Fibroblast of the aortic adventitia (primary cell): ENCODE data around the gene MPIG6B. TPM values are rescaled to one million over a fixed set of nuclear protein-coding genes. Genes with fewer than 3 reads are reported as not detected.

ENCODE experiments used
- DNase-seq: peaks from one replicate; pipeline ENCODE4 v3.0.0-alpha.2; 2010; ENCODE audit warnings: low read depth
- H3K4me3 ChIP-seq: 2 replicates; pipeline ENCODE4 v1.5.1; 2011; ENCODE audit warnings: low read depth, mild to moderate bottlenecking, control low read depth, low read length, moderate library complexity
- total RNA-seq: library from RNA; depleted of rRNA; stranded (reverse); fragments of >200 nt; gene quantifications from 2 replicates; pipeline ENCODE4 v1.2.3, GENCODE V29; 2012; ENCODE audit warnings: low replicate concordance
- TF ChIP-seq, protein P1 (sequence below): IDR thresholded peaks from 2 replicates; pipeline ENCODE4 v1.5.1; 2011; ENCODE audit warnings: mild to moderate bottlenecking, low read length, control low read depth, inconsistent platforms; ENCODE audit not compliant: insufficient read depth

The MPIG6B gene
- total RNA-seq, 1 donor = not detected

DNA sequence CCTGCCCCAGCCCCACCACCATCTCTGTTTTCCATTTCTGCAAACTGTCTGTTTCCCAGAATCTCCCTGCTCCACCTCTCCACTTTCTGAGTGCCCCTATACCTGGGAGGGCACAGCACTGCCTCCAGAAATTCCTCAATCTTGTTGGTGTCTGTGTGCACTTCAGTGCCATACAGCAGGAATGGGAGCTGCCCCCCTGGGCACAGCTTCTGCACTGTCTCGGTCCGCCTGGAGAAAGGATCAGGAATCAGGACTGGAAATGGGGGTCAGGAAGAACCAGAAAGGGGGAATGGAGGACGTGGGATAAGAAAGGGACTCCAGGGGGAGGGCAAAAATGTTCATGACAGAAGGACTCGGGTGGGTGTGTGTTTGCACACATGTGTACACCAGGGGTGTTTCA, 10.6 kb downstream of the MPIG6B start:
- peak overlapping the region; percentile 97 for H3K4me3 ChIP-seq
- TF ChIP-seq, protein P1, sequence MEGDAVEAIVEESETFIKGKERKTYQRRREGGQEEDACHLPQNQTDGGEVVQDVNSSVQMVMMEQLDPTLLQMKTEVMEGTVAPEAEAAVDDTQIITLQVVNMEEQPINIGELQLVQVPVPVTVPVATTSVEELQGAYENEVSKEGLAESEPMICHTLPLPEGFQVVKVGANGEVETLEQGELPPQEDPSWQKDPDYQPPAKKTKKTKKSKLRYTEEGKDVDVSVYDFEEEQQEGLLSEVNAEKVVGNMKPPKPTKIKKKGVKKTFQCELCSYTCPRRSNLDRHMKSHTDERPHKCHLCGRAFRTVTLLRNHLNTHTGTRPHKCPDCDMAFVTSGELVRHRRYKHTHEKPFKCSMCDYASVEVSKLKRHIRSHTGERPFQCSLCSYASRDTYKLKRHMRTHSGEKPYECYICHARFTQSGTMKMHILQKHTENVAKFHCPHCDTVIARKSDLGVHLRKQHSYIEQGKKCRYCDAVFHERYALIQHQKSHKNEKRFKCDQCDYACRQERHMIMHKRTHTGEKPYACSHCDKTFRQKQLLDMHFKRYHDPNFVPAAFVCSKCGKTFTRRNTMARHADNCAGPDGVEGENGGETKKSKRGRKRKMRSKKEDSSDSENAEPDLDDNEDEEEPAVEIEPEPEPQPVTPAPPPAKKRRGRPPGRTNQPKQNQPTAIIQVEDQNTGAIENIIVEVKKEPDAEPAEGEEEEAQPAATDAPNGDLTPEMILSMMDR = no peak
- no peak for DNase-seq

DNA sequence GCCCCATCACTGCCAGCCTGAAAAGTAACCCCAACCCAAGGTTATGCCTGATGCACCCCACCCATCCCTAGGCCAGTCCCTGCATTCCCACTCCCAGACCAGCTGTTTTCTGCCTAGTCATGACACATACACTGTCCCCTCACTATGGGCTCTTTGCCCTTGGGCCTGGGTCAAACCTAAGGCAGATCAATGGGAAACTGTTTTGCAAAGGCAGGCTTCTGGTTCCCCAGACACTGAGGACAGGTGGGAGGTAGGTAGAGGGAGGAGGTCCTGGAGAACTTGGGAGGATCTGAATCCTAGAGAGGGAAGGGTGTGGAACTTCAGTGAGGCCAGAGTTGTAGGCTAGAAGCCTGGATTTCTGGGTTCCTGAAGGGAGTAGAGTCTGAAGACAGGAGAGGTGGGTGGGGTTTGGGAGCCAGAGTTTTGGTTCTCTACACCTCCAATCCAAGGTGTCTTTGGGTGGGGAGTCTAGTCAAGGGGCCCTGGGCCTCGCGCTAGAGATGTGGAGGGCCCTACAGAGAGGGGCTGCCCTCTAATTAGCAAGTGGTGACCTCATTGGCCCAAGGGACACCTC, 11.2 kb downstream of the MPIG6B start:
- DNase-seq = no peak
- peak overlapping the region; percentile 97 for H3K4me3 ChIP-seq
- TF ChIP-seq, protein P1 = no peak

DNA sequence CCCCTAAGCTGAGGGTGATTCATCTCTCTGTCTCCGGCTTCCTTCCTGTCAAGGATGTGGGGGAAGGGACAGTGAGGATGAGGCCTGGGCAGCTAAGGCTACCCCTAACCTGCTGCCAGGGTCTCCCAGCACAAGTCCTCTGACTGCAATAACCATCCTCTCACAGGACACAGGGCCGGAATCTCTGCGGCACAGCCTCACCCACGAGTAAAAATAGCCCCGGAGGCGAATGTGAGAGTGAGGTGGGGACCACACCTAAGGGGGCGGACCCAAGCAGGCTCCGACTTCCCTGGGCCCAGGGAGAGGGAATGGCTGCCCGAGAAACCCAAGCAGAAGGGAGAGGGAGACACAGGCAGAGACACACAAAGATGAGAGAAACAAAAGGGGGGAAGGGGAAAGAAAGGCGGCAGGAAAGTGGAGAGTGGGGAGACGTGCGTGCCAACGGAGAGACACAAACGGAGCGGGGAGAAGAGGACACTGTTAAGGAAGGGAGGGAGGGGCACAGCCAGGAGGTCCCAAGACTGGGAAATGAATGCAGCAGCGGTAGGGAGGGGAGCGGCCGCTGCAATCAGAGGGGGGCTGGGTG, 11.7 kb downstream of the MPIG6B start:
- H3K4me3 ChIP-seq = peak overlapping the region; percentile 97
- peak; percentile 46 for DNase-seq
- TF ChIP-seq, protein P1 = no peak

DNA sequence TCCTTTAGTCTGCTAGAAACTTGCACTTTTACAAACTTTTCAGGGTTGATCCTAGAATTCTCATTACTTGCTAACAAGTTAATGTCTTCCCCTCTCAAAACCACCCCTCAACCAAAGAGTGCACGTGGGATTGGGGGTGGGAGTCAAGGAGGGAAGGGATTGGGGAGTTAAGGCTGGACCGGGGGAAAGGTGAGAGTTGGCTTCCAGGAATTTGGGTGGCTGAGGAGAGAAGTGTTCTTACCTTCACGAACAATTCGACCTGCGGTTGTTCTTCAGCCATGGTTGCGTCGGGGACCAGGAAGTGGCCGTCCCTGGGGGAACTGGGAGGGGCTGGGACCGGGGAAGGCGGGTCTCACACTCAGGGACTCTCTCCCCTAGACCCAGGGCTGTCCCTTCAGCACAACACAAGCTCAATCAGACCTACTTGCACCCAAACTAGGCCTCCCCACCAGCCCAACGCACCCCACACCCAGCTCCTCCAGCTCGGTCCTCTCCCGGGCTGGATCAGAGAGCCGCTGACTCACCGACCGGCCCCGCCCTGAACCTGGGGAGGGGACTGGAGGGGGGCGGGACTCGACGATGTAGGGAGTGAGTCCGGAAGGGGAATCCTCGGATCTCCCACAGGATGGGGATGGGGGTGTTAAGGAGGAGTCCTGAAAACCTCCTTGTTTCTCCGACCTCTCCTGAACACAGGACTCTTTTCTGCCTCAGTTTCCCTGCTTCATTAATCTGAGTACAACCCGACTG, 13.0 kb downstream of the MPIG6B start, which contains the start of gene CLIC1:
CLIC1 (minus strand) TSS at position 510 of the 747 bp plus-strand sequence; CDS start at position 280, 230 bp downstream.
- TF ChIP-seq, protein P1 = no peak
- DNase-seq = peak; percentile 69
- peak within 1 kb of the TSS; percentile 97 for H3K4me3 ChIP-seq

DNA sequence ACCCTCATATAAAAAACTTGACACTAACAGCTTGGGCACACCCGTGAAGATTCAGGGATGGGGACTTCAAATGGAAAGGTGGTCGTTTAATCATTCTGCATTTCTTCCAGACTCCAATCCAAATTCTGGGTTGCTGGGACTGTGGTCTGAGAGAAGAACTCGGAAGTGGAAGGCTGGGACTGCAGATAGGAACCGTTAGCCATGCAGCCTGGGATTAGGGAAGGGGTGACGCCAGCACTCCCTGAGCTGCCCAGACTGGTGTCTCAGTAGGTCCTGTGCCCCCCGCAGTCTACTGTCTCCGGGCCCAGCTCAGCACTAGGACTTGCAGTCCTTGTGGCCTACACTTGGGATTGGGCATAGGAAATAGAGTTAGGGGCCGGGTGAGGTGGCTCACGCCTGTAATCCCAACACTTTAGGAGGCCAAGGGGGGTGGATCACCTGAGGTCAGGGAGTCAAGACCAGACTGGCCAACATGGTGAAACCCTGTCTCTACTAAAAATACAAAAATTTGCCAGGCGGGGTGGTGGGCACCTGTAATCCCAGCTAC, 13.7 kb downstream of the MPIG6B start:
- no peak for DNase-seq
- TF ChIP-seq, protein P1 = no peak

DNA sequence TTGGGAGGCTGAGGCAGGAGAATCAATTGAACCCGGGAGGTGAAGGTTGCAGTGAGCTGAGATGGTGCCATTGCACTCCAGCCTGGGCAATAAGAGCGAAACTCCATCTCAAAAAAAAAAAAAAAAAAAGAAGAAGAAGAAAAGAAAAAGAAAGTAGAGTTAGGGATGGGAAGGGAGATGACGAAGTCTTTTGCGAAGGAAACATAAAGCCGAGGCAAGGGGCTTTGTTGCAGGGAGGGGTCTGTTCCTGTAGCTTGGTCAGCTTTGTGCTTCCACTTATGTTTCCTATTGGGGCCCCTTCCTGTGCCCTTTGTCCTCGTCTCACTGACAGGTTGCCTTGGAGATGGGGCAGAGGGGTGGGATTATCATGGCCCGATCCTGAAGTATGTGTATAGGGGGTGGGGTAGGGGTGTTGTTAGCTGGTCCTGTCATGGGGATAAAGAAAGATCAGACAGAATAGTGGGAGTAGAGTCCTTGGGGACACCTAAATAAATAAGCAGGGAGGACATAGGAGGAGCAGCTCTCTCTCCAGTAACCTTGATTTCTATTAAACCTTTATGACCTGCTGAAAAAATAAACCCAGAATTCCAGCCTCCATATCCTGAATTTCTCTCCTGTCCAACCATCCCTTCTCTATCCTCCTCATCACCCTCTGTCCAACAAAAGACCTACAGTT, 14.3 kb downstream of the MPIG6B start:
- TF ChIP-seq, protein P1 = no peak
- DNase-seq = no peak
- H3K4me3 ChIP-seq = peak overlapping the region; percentile 17

More for the DNA sequence above, 13.7 kb downstream of the MPIG6B start:
- H3K4me3 ChIP-seq = peak overlapping the region; percentile 97
